Measurements from ENCODE around the gene MAML2.

MAML2 gene

DNA sequence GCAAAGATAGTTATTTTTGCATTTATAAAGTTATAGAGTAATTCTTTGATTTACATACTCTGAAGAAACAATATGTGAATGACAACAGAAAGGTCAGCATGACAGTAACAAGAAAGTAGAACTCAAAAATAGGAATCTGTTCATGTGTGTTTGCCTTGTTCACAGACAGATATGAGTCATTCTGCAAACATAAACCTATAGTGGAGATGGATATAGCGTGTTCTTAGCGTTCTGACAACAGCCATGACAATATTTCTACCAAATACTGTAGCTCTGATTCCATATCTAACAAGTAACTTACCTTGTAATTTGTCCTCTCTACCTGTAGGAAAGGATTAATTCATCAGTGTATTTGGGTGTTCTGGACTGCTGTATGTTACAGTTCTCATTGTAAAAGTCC, 210.6 kb downstream of the MAML2 start:
- DNase-seq (ENCODE audit: low spot score): no peak
- TF ChIP-seq, protein P1, sequence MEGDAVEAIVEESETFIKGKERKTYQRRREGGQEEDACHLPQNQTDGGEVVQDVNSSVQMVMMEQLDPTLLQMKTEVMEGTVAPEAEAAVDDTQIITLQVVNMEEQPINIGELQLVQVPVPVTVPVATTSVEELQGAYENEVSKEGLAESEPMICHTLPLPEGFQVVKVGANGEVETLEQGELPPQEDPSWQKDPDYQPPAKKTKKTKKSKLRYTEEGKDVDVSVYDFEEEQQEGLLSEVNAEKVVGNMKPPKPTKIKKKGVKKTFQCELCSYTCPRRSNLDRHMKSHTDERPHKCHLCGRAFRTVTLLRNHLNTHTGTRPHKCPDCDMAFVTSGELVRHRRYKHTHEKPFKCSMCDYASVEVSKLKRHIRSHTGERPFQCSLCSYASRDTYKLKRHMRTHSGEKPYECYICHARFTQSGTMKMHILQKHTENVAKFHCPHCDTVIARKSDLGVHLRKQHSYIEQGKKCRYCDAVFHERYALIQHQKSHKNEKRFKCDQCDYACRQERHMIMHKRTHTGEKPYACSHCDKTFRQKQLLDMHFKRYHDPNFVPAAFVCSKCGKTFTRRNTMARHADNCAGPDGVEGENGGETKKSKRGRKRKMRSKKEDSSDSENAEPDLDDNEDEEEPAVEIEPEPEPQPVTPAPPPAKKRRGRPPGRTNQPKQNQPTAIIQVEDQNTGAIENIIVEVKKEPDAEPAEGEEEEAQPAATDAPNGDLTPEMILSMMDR (IDR thresholded peaks at IDR 0.05; ENCODE audit: extremely low read depth, missing control alignments): no peak

GRCh38 chr11:96130061-96130620, 212.9 kb downstream of the MAML2 start:
- DNase-seq (ENCODE audit: low spot score): peak; percentile 26
- TF ChIP-seq, protein P1 (IDR thresholded peaks at IDR 0.05; ENCODE audit: extremely low read depth, missing control alignments): no peak

GRCh38 chr11:96127596-96127959, 215.4 kb downstream of the MAML2 start:
- no peak for DNase-seq (ENCODE audit: low spot score)
- TF ChIP-seq, protein P1 (IDR thresholded peaks at IDR 0.05; ENCODE audit: extremely low read depth, missing control alignments): no peak

DNA sequence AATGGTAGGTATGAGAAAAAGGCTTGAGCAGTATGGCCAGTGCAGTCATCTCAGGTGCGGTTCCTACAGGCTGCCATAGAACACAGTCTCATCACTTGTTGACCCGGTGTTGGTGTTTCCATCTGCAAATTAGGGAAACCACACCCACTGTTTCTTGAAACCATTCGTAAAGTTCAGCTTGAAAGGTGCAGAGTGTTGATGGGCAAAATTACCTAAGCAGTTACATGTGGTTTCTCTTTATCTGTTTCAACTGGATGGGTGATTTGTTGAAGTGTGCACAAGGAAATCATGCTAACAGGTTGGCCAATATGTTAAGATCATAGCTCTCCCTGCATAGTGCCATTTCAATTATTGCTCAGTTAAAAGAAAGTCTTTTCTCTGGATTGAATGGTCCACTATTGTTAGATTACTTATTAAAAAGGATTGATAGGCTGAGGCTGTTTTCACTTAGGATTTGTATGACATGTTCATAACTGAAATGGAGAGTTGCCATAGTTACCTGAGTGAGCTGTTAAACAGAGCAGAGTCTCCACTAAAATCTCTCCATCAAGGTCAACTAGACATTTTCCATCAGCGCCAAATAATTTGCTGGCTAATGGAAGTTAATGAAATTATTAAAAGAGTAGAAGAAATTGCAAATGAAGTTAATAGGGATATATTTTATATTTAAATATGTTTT, 215.9 kb downstream of the MAML2 start:
- DNase-seq (ENCODE audit: low spot score): no peak
- TF ChIP-seq, protein P1 (IDR thresholded peaks at IDR 0.05; ENCODE audit: extremely low read depth, missing control alignments): no peak

DNA sequence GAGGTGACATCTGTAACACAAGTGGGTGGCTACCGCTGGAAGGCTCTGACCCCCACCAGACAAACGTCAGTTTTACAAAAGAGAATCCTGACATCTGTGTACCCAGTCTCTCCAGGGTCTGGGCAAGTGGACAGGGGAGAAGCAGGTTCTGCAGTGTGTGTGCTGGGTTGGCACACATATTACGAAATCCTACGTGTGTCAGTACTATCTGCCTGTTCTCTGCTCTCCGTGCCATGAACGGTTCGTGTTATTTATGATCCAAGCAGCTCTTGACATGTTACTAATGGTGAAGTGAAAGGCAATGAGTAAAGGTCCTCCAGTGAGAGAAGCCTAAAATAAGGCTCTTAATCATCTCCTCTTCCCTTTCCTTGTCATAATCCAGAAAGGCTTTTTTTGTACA, 217.6 kb downstream of the MAML2 start:
- TF ChIP-seq, protein P1 (IDR thresholded peaks at IDR 0.05; ENCODE audit: extremely low read depth, missing control alignments): no peak
- no peak for DNase-seq (ENCODE audit: low spot score)

- DNase-seq (ENCODE audit: low spot score): no peak
- TF ChIP-seq, protein P1 (IDR thresholded peaks at IDR 0.05; ENCODE audit: extremely low read depth, missing control alignments): no peak
Measured at GRCh38 chr11:96124155-96124554, 218.8 kb downstream of the MAML2 start.

- TF ChIP-seq, protein P1 (IDR thresholded peaks at IDR 0.05; ENCODE audit: extremely low read depth, missing control alignments): no peak
- no peak for DNase-seq (ENCODE audit: low spot score)
Measured at GRCh38 chr11:96123301-96123700, 219.7 kb downstream of the MAML2 start.

Data from GM20000 (cell line).